GM21619 (cell line): ENCODE data around the gene PTPN14.

Experiments used
- ATAC-seq: cut with Tn5 transposase; IDR thresholded peaks from one replicate; pipeline ENCODE4 v1.9.1; 2021; ENCODE audit not compliant: unreplicated experiment

PTPN14 gene

DNA sequence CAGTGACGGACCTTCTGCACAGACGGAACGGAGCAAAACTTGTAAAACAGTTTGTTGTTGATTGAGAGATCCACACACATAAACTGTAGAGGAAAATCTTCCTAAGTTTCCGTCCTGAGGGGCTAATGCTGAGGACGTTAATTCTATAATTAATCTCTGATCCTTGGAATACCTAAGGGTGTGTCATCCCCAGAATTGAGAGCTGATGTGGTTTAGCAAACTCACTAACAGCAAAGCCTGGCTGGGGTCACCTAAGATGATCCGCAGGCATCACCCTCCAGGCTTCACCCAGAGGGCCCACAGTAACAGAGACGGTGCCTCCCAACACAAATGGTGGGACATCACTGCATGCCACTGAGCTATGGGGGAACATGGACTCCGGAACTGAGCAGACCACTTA, 172.9 kb downstream of the PTPN14 start:
- no peak for ATAC-seq

DNA sequence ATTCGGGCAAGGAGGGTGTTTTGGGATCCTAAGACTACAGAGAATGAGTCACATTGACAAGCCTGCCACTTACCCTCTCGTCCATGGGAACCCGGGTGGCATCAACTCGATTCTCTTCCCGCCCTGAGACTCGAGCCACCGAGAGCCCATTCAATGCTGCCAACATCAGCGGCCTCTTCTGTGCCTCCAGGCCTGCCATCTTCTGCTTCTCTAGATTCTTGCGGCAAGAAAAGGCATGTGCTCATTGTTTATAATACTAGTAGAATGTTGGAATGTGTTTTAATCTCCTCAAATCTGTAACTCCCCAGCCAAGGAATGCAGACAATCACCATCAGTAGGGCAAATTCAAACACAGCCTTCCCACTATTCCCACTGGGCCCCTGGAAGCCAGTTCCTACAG, 173.5 kb downstream of the PTPN14 start:
- ATAC-seq: no peak

DNA sequence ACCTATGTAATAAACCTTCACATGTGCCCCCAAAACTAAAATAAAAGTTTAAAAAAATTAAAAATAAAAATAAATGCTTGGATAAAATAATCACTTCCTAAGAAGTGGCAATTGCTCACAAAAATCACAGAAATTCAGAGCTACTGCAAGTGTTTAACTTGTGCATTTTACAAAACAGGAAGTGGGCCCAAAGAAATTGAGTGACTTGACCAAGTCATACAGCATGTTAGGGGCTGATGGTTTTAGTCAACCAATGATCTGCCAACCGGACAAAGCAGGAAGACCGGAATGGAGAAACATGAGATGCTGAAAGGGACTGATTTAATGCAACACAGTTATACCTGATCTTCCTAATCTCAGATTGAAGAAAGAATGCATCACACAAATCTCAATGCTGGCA, 173.9 kb downstream of the PTPN14 start:
- no peak for ATAC-seq

DNA sequence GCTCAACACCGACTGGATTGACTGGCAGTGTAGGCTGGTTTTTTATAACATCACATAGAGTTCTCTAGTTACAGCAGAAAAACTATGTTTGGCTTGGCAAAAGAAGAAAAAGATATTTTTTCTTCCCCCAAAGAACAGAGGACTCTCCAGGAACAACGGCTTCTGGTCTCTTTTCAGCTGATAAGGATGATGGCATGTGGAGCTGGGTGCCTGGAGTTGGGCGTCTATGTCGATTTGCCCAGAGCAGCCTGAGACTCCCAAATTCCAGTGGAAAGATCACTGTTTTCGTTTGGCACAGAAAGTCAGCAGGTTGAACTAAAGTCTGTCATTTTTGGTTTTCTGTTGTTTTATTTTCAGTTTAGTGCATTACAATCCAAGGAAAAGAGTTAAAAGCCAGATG, 179.3 kb downstream of the PTPN14 start:
- ATAC-seq: no peak

- no peak for ATAC-seq
Measured at GRCh38 chr1:214370615-214371014, 180.8 kb downstream of the PTPN14 start.

GRCh38 chr1:214369364-214369763, 182.0 kb downstream of the PTPN14 start:
- ATAC-seq: no peak

DNA sequence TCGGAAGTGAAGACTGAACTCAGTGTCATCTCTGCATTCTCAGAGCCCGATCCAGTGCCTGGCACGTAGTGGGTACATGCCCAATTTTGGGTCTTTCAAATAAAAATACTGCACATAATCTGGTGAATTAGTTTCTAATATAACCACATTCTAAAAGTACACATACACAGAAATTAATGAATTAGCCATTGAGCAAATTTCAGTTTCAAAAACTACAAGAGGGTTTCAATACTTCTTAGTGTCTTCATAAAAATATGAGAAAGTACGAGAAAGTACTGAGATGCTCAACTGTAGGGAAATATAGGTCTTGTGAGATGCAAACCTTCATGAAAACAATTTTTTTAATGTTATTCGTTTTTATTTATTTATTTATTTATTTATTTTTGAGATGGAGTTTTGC, 183.6 kb downstream of the PTPN14 start:
- no peak for ATAC-seq

- ATAC-seq: no peak
Measured at GRCh38 chr1:214364786-214365295, 186.6 kb downstream of the PTPN14 start.

- no peak for ATAC-seq
Measured at GRCh38 chr1:214364386-214364785, 187.0 kb downstream of the PTPN14 start.

- no peak for ATAC-seq
Measured at GRCh38 chr1:214363386-214363785, 188.0 kb downstream of the PTPN14 start.

DNA sequence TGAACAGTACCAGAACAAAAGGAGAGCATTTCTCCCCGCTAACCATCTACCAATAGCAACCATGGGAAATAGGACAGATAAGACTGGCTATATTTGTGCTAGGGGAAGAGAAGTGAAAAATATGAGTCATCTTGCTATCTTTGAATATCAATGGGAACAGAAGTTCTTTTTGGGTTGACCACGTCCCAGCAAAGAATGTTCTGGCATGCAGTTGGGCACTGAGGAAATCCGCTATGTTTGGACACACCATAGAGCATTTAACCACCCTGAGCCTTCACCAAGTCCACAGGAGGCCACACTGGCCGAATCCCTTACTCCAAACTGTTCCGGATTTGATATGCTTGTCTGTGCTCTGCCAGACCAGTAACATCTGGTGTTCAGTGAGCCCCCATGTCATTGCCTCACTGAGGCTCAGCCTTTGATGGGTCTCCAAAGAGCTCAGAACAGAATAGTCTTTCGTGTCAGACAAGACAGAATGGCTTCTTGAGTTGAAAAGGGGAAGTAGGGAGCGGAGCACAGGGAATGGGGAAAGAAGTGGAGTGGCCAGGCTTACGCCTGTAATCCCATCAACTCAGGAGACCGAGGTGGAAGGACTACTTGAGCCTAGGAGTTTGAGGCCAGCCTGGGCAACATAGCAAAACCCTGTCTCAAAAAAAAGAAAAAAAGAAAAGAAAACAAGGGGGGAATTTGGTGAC, 189.1 kb downstream of the PTPN14 start:
- no peak for ATAC-seq

DNA sequence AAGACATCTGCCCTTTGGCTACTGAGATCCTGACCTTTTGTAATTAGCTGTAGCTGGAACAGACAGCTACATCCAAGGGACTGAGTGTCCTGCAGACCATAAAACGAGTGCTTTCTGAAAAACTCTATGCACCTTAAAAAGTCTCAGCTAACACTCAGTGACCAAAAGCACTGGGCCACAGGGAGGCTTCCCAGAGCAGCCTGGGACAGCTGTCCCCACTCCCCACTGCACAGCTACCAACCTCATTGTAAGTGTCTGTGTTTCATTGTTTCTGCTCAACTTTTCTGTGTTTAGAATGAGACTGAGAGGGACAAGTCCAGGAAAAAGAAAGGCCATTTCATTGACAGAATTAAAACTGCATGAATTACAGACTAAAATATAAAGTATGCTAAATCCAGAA, 189.8 kb downstream of the PTPN14 start:
- no peak for ATAC-seq

GRCh38 chr1:214360525-214361164, 190.8 kb downstream of the PTPN14 start:
- ATAC-seq: no peak

DNA sequence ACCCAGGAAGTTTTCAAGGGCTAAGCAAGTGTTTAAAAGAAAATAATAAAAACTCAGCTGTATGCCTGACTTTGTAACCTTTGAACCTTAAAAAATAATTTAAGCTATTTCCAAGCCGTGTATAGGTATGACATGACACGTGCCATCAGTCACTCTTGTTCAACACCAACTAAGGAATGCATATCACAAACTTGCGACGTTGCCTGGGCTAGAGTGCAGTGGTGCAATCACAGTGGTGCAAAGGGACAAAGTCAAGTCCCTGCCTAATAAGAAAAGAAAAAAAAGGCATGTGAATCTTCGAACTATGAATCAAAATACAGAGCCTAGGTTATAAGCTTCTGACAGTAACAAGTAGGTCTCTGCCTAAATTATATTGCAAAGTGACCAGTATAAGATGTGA, 191.3 kb downstream of the PTPN14 start:
- ATAC-seq: no peak

- ATAC-seq: no peak
Measured at GRCh38 chr1:214354440-214355148, 196.8 kb downstream of the PTPN14 start.

DNA sequence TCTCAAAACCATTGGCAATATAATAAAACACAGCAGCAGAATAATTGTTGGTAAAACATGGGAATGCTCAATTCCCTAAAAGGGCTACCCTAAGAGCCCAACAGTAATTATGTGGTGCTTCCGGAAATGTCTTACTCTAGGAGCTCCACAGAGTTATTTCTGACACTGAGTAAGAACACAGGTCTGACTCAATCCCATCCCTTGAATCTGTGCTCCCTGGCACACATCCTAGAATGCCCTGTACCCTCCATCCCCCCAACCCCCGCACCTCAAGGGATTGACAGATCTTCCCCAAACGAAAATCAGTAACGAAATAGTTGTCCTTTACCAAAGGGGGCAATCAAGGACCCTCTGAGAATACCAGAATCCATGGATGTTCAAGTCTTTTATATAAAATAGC, 198.6 kb downstream of the PTPN14 start:
- no peak for ATAC-seq

- ATAC-seq: no peak
Measured at GRCh38 chr1:214351551-214352277, 199.7 kb downstream of the PTPN14 start.

DNA sequence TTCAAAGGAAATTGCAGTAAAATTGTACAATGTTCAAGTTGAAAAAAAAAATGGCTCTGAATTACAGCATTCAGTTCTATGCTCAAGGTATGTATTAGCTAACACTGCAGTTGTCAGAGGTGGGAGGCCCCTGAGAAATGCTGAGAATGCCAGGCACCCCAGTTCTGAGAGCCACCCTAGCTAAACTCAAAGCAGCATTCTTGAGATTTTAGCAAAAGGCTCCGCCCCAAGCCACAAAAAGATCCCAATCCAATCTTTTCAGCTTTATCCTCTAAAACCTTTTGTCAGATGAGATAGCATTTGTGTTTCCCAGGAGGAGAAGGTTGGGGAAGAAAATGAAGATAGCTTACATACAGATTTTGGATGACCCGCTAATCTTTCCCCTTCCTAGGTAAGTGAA, 201.6 kb downstream of the PTPN14 start:
- ATAC-seq: no peak

GRCh38 chr1:214349008-214349407, 202.4 kb downstream of the PTPN14 start:
- no peak for ATAC-seq

GRCh38 chr1:214344897-214345296, 206.5 kb downstream of the PTPN14 start:
- ATAC-seq: no peak

GRCh38 chr1:214342525-214342924, 208.9 kb downstream of the PTPN14 start:
- no peak for ATAC-seq
